Activated naive CD4-positive, alpha-beta T cell treated with anti-CD3 and anti-CD28 coated beads, Interleukin-2, amount 50 U/mL, for 24 hours (primary cell): Measurements from ENCODE around the gene IL12RB2.
A peak's percentile ranks its signal among the peaks of the same experiment; 100 is the strongest.

Experiments
- H3K27ac Mint-ChIP-seq: one replicate; pipeline ENCODE4 v1.8.0; 2021; ENCODE audit warnings: mild to moderate bottlenecking, mixed read lengths
- H3K27me3 Mint-ChIP-seq: one replicate; pipeline ENCODE4 v1.8.0; 2021; ENCODE audit warnings: mixed read lengths
- H3K36me3 Mint-ChIP-seq: one replicate; pipeline ENCODE4 v1.8.0; 2021; ENCODE audit warnings: mixed read lengths
- H3K4me1 Mint-ChIP-seq: one replicate; pipeline ENCODE4 v1.8.0; 2021; ENCODE audit warnings: mixed read lengths
- H3K4me3 Mint-ChIP-seq: one replicate; pipeline ENCODE4 v1.8.0; 2021; ENCODE audit warnings: mild to moderate bottlenecking, mixed read lengths
- H3K9me3 Mint-ChIP-seq: one replicate; pipeline ENCODE4 v1.8.0; 2021; ENCODE audit warnings: mixed read lengths

The IL12RB2 gene

GRCh38 chr1:67420835-67421492 is 113.3 kb downstream of the IL12RB2 start:
- H3K27ac Mint-ChIP-seq: peak overlapping the region; percentile 41
- H3K9me3 Mint-ChIP-seq: no peaks in the 10 kb centered on the region
- H3K4me1 Mint-ChIP-seq: peaks cover 87% of the 10 kb centered on the region
- H3K36me3 Mint-ChIP-seq: peaks cover 45% of the 10 kb centered on the region
- peak overlapping the region; percentile 43 for H3K4me3 Mint-ChIP-seq
- H3K27me3 Mint-ChIP-seq: no peaks in the 10 kb centered on the region

GRCh38 chr1:67427465-67427864 is 119.8 kb downstream of the IL12RB2 start:
- peak overlapping the region; percentile 97 for H3K27ac Mint-ChIP-seq
- no peaks in the 10 kb centered on the region for H3K9me3 Mint-ChIP-seq
- peaks cover 52% of the 10 kb centered on the region for H3K36me3 Mint-ChIP-seq
- no peaks in the 10 kb centered on the region for H3K27me3 Mint-ChIP-seq
- H3K4me3 Mint-ChIP-seq: peak overlapping the region; percentile 94
- H3K4me1 Mint-ChIP-seq: peaks cover 59% of the 10 kb centered on the region

GRCh38 chr1:67427947-67428346 is 120.3 kb downstream of the IL12RB2 start:
- H3K27ac Mint-ChIP-seq: peak overlapping the region; percentile 97
- peak overlapping the region; percentile 94 for H3K4me3 Mint-ChIP-seq
- no peaks in the 10 kb centered on the region for H3K9me3 Mint-ChIP-seq
- peaks cover 50% of the 10 kb centered on the region for H3K36me3 Mint-ChIP-seq
- H3K27me3 Mint-ChIP-seq: no peaks in the 10 kb centered on the region
- H3K4me1 Mint-ChIP-seq: peaks cover 58% of the 10 kb centered on the region

- no peaks in the 10 kb centered on the region for H3K9me3 Mint-ChIP-seq
- peak overlapping the region; percentile 94 for H3K4me3 Mint-ChIP-seq
- H3K4me1 Mint-ChIP-seq: peaks cover 60% of the 10 kb centered on the region
- peaks cover 47% of the 10 kb centered on the region for H3K36me3 Mint-ChIP-seq
- no peaks in the 10 kb centered on the region for H3K27me3 Mint-ChIP-seq
- H3K27ac Mint-ChIP-seq: peak overlapping the region; percentile 97
Observed at GRCh38 chr1:67429011-67429527, 121.4 kb downstream of the IL12RB2 start.

GRCh38 chr1:67429528-67430357 is 122.1 kb downstream of the IL12RB2 start:
- Mint-ChIP-seq H3K9me3 (no peaks in the 10 kb centered on the region), H3K27me3 (no peaks in the 10 kb centered on the region), H3K27ac (peak overlapping the region; percentile 97), H3K4me1 (peaks cover 57% of the 10 kb centered on the region), H3K4me3 (peak overlapping the region; percentile 94), H3K36me3 (peaks cover 43% of the 10 kb centered on the region)

GRCh38 chr1:67430358-67431155 is 122.9 kb downstream of the IL12RB2 start, which contains the start of gene SERBP1:
Gene SERBP1 (minus strand): TSS chr1:67430402. CDS start chr1:67430300, 102 bp downstream.
- H3K4me1 Mint-ChIP-seq: peaks cover 52% of the 10 kb centered on the region
- no peaks in the 10 kb centered on the region for H3K9me3 Mint-ChIP-seq
- H3K4me3 Mint-ChIP-seq: peak within 1 kb of the TSS; percentile 94
- peak within 1 kb of the TSS; percentile 97 for H3K27ac Mint-ChIP-seq
- H3K27me3 Mint-ChIP-seq: no peaks in the 10 kb centered on the region
- H3K36me3 Mint-ChIP-seq: peaks cover 36% of the 10 kb centered on the region

GRCh38 chr1:67431156-67431765 is 123.6 kb downstream of the IL12RB2 start:
- Mint-ChIP-seq H3K36me3 (peaks cover 30% of the 10 kb centered on the region), H3K27me3 (no peaks in the 10 kb centered on the region), H3K9me3 (no peaks in the 10 kb centered on the region), H3K4me3 (peak overlapping the region; percentile 94), H3K4me1 (peaks cover 45% of the 10 kb centered on the region), H3K27ac (peak overlapping the region; percentile 97)

GRCh38 chr1:67431869-67432578 is 124.4 kb downstream of the IL12RB2 start:
- Mint-ChIP-seq H3K36me3 (peaks cover 26% of the 10 kb centered on the region), H3K4me3 (peak overlapping the region; percentile 94), H3K27me3 (no peaks in the 10 kb centered on the region), H3K9me3 (no peaks in the 10 kb centered on the region), H3K27ac (peak overlapping the region; percentile 73), H3K4me1 (peaks cover 40% of the 10 kb centered on the region)

GRCh38 chr1:67432745-67433144 is 125.1 kb downstream of the IL12RB2 start:
- Mint-ChIP-seq H3K27me3 (no peaks in the 10 kb centered on the region), H3K9me3 (no peaks in the 10 kb centered on the region), H3K36me3 (peaks cover 19% of the 10 kb centered on the region), H3K4me3 (peak overlapping the region; percentile 34), H3K4me1 (peaks cover 35% of the 10 kb centered on the region), H3K27ac (no peak overlapping the region)

- no peaks in the 10 kb centered on the region for H3K27me3 Mint-ChIP-seq
- H3K27ac Mint-ChIP-seq: no peak overlapping the region
- H3K4me3 Mint-ChIP-seq: no peak overlapping the region
- H3K4me1 Mint-ChIP-seq: peaks cover 35% of the 10 kb centered on the region
- peaks cover 8% of the 10 kb centered on the region for H3K36me3 Mint-ChIP-seq
- no peaks in the 10 kb centered on the region for H3K9me3 Mint-ChIP-seq
Observed at GRCh38 chr1:67433837-67434236, 126.2 kb downstream of the IL12RB2 start.

GRCh38 chr1:67434491-67434890 is 126.8 kb downstream of the IL12RB2 start:
- no peaks in the 10 kb centered on the region for H3K27me3 Mint-ChIP-seq
- peaks cover 35% of the 10 kb centered on the region for H3K4me1 Mint-ChIP-seq
- peaks cover 4% of the 10 kb centered on the region for H3K36me3 Mint-ChIP-seq
- H3K9me3 Mint-ChIP-seq: no peaks in the 10 kb centered on the region
- H3K27ac Mint-ChIP-seq: no peak overlapping the region
- no peak overlapping the region for H3K4me3 Mint-ChIP-seq

GRCh38 chr1:67436511-67437055 is 128.9 kb downstream of the IL12RB2 start:
- Mint-ChIP-seq H3K4me1 (peaks cover 42% of the 10 kb centered on the region), H3K36me3 (no peaks in the 10 kb centered on the region), H3K27ac (no peak overlapping the region), H3K9me3 (no peaks in the 10 kb centered on the region), H3K27me3 (no peaks in the 10 kb centered on the region), H3K4me3 (no peak overlapping the region)

- peaks cover 37% of the 10 kb centered on the region for H3K4me1 Mint-ChIP-seq
- H3K9me3 Mint-ChIP-seq: no peaks in the 10 kb centered on the region
- no peak overlapping the region for H3K27ac Mint-ChIP-seq
- H3K36me3 Mint-ChIP-seq: no peaks in the 10 kb centered on the region
- no peak overlapping the region for H3K4me3 Mint-ChIP-seq
- no peaks in the 10 kb centered on the region for H3K27me3 Mint-ChIP-seq
Observed at GRCh38 chr1:67437961-67438360, 130.3 kb downstream of the IL12RB2 start.

- H3K27me3 Mint-ChIP-seq: no peaks in the 10 kb centered on the region
- no peak overlapping the region for H3K27ac Mint-ChIP-seq
- no peaks in the 10 kb centered on the region for H3K36me3 Mint-ChIP-seq
- no peak overlapping the region for H3K4me3 Mint-ChIP-seq
- H3K4me1 Mint-ChIP-seq: peaks cover 23% of the 10 kb centered on the region
- H3K9me3 Mint-ChIP-seq: no peaks in the 10 kb centered on the region
Observed at GRCh38 chr1:67439277-67440029, 131.8 kb downstream of the IL12RB2 start.
